Choroid plexus epithelial cell (primary cell): ENCODE measurements around the gene ANP32E.
"Not testable (repeated sequence)": the region's sequence is repeated elsewhere in the genome, so short reads cannot be mapped to it uniquely, and the experiment has no call there.

Experiments
- DNase-seq: peaks from one replicate; pipeline ENCODE4 v3.0.0-alpha.2; 2010; ENCODE audit warnings: low read depth
- H3K4me3 ChIP-seq: 2 replicates; pipeline ENCODE4 v1.5.1; 2011; ENCODE audit warnings: low read depth, mild to moderate bottlenecking, control low read depth, low read length, moderate library complexity
- CTCF ChIP-seq: conservative IDR thresholded peaks from 2 replicates; pipeline ENCODE4 v1.5.1; 2011; ENCODE audit warnings: low read depth, mild to moderate bottlenecking, control low read depth, inconsistent platforms, low read length, moderate library complexity

The ANP32E gene

GRCh38 chr1:150186789-150187559 lies 48.9 kb downstream of the ANP32E start:
- DNase-seq = peak; percentile 77
- peak overlapping the region; percentile 28 for H3K4me3 ChIP-seq
- TF ChIP-seq CTCF = peak; percentile 56

- DNase-seq = not testable (repeated sequence)
Observed at GRCh38 chr1:150186438-150186788, 49.5 kb downstream of the ANP32E start.

DNA sequence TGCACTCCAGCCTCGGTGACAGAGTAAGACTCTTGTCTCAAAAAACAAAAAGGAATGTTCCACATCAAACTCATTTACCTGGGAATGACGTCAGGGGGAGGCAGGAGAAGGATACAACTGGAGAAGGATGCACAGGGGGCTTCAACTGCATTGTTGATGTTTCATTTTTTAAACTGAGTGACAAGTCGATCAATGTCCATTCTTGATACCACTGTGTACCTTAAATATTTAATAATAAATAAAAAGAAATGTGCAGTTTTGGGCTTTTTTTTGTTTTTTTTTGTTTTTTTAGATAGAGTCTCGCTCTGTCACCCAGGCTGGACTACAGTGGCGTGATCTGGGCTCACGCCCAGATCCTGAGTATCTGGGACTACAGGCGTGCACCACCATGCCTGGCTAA lies 50.4 kb downstream of the ANP32E start:
- no peak for TF ChIP-seq CTCF
- no peak overlapping the region for H3K4me3 ChIP-seq
- no peak for DNase-seq

More at GRCh38 chr1:150186438-150186788, 49.5 kb downstream of the ANP32E start:
- H3K4me3 ChIP-seq = not testable (repeated sequence)

- no peak for TF ChIP-seq CTCF
- DNase-seq = no peak
- H3K4me3 ChIP-seq = no peak overlapping the region
Observed at GRCh38 chr1:150183061-150183460, 52.9 kb downstream of the ANP32E start.

DNA sequence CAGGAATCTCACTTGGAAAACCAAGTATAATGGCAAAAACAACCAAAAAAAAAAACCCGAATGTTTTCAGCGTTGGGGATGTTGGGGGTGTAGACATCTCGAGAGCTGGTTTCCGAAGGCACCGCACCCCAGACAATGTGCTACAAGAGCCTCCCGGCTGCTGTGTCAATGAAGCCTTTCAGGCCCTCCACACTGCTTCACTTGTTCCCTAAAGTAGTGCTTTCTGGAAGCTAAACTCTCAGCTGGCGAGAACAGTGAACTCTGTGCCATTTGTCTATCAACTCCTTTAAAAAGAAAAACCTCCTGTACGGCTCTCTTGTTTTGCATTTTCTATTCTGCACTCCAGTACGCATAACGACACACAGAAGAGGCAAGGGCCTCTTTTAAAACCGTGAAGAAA lies 53.7 kb downstream of the ANP32E start:
- no peak for DNase-seq
- H3K4me3 ChIP-seq = no peak overlapping the region
- no peak for TF ChIP-seq CTCF

GRCh38 chr1:150180474-150180873 lies 55.4 kb downstream of the ANP32E start:
- TF ChIP-seq CTCF = no peak
- no peak overlapping the region for H3K4me3 ChIP-seq
- DNase-seq = no peak

- H3K4me3 ChIP-seq = no peak overlapping the region
- TF ChIP-seq CTCF = no peak
Observed at GRCh38 chr1:150179867-150180266, 56.0 kb downstream of the ANP32E start.

More at GRCh38 chr1:150179867-150180266, 56.0 kb downstream of the ANP32E start:
- DNase-seq = no peak
